HG03342 (cell line): ENCODE results near the gene MAPRE2.
A peak's percentile ranks its signal among the peaks of the same experiment; 100 is the strongest.
"Not testable (repeated sequence)": the region's sequence is repeated elsewhere in the genome, so short reads cannot be mapped to it uniquely, and the experiment has no call there.

ENCODE experiments used
- ATAC-seq: cut with Tn5 transposase; IDR thresholded peaks from one replicate; pipeline ENCODE4 v1.9.1; 2021; ENCODE audit warnings: mild to moderate bottlenecking, moderate library complexity; ENCODE audit not compliant: unreplicated experiment

The MAPRE2 gene

GRCh38 chr18:35143622-35144596 lies 102.7 kb downstream of the MAPRE2 start:
- ATAC-seq, result peak; percentile 67

GRCh38 chr18:35144698-35145097 lies 103.5 kb downstream of the MAPRE2 start:
- ATAC-seq, result no peak

GRCh38 chr18:35150195-35150594 lies 109.0 kb downstream of the MAPRE2 start:
- ATAC-seq, result not testable (repeated sequence)

GRCh38 chr18:35153609-35154272 lies 112.5 kb downstream of the MAPRE2 start:
- no peak for ATAC-seq

GRCh38 chr18:35155398-35156117 lies 114.3 kb downstream of the MAPRE2 start:
- no peak for ATAC-seq

- ATAC-seq, result no peak
Measured at GRCh38 chr18:35157181-35157580, 116.0 kb downstream of the MAPRE2 start.

GRCh38 chr18:35158728-35159450 lies 117.7 kb downstream of the MAPRE2 start:
- peak; percentile 83 for ATAC-seq

- peak; percentile 57 for ATAC-seq
Measured at GRCh38 chr18:35159782-35160181, 118.6 kb downstream of the MAPRE2 start.

- ATAC-seq, result no peak
Measured at GRCh38 chr18:35161485-35161884, 120.3 kb downstream of the MAPRE2 start.

- no peak for ATAC-seq
Measured at GRCh38 chr18:35161934-35162333, 120.7 kb downstream of the MAPRE2 start.

- ATAC-seq, result no peak
Measured at GRCh38 chr18:35163014-35163539, 121.9 kb downstream of the MAPRE2 start.

GRCh38 chr18:35163721-35164120 lies 122.5 kb downstream of the MAPRE2 start:
- no peak for ATAC-seq

- ATAC-seq, result no peak
Measured at GRCh38 chr18:35164133-35164532, 122.9 kb downstream of the MAPRE2 start.

- ATAC-seq, result no peak
Measured at GRCh38 chr18:35167332-35167731, 126.1 kb downstream of the MAPRE2 start.

GRCh38 chr18:35167857-35168256 lies 126.6 kb downstream of the MAPRE2 start:
- ATAC-seq, result no peak

- not testable (repeated sequence) for ATAC-seq
Measured at GRCh38 chr18:35170323-35170722, 129.1 kb downstream of the MAPRE2 start.

GRCh38 chr18:35171315-35171987 lies 130.2 kb downstream of the MAPRE2 start:
- ATAC-seq, result no peak

- ATAC-seq, result no peak
Measured at GRCh38 chr18:35172009-35172408, 130.8 kb downstream of the MAPRE2 start.

GRCh38 chr18:35172451-35173035 lies 131.3 kb downstream of the MAPRE2 start:
- ATAC-seq, result no peak
